ENCODE results near the gene SPATA13.

DNA sequence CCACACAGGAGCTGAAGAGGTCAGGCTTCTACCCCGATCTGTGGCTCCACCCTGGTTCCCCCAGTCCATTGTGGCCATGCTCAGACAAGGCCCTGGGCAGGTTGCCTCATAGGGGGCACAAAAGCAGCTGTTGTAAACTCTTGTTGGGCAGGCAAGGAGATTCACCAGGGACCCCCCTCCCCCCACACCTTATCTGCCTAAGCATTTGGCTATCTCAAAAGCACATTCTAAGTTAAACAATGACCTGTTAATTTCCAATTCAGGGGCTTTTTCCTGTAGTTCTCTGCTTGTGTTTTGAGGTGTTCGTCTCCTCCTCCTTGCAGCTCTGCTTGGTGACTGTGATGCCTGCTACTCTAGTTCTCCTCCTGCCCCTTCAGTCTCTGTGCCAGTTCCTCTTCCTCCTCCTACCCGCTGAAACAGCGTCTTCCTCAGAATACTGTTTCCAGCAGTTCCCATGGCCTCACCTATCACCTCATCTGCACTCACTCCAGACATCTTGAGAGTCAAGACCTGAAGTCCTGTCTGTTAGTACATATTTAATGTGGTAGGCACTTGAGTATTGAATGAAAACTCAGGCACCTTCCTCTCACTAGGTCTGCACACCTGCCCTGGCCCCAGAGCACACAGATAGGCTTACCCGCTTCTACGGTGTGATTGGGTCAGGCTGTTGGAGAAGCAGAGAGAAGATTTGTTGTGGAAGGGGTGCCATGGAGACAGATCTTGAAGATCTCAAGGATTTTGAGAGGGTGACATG is 31.7 kb downstream of the SPATA13 start:
- TF ChIP-seq POLR2AphosphoS5 (IDR thresholded peaks at IDR 0.05; ENCODE audit: low read depth, low read length) (no peak), TAF1 (IDR thresholded peaks at IDR 0.05; ENCODE audit: borderline replicate concordance, insufficient read depth, low read length) (no peak), SIN3A (IDR thresholded peaks at IDR 0.05; ENCODE audit: borderline replicate concordance, insufficient read depth, low read length) (no peak)
- TF ChIP-seq, protein P1, sequence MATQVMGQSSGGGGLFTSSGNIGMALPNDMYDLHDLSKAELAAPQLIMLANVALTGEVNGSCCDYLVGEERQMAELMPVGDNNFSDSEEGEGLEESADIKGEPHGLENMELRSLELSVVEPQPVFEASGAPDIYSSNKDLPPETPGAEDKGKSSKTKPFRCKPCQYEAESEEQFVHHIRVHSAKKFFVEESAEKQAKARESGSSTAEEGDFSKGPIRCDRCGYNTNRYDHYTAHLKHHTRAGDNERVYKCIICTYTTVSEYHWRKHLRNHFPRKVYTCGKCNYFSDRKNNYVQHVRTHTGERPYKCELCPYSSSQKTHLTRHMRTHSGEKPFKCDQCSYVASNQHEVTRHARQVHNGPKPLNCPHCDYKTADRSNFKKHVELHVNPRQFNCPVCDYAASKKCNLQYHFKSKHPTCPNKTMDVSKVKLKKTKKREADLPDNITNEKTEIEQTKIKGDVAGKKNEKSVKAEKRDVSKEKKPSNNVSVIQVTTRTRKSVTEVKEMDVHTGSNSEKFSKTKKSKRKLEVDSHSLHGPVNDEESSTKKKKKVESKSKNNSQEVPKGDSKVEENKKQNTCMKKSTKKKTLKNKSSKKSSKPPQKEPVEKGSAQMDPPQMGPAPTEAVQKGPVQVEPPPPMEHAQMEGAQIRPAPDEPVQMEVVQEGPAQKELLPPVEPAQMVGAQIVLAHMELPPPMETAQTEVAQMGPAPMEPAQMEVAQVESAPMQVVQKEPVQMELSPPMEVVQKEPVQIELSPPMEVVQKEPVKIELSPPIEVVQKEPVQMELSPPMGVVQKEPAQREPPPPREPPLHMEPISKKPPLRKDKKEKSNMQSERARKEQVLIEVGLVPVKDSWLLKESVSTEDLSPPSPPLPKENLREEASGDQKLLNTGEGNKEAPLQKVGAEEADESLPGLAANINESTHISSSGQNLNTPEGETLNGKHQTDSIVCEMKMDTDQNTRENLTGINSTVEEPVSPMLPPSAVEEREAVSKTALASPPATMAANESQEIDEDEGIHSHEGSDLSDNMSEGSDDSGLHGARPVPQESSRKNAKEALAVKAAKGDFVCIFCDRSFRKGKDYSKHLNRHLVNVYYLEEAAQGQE (IDR thresholded peaks at IDR 0.05; ENCODE audit: insufficient read depth in 1 of 2, low read depth in 2 of 2, low read length in 2 of 2) = no peak

All from PFSK-1 (cell line).